Mammary epithelial cell (primary cell): ENCODE data around the gene ZNF330.

Source experiments
- CTCF ChIP-seq, 2 donors: IDR thresholded peaks in 1 of 2; conservative IDR thresholded peaks in 1 of 2; 2 replicates each; pipeline ENCODE4 v1.5.1; 2011 to 2012; ENCODE audit warnings: inconsistent platforms in 2 of 2, low read length in 2 of 2, mild to moderate bottlenecking in 2 of 2, control low read depth in 1 of 2, low read depth in 1 of 2; ENCODE audit not compliant: insufficient read depth in 1 of 2; ENCODE audit errors: extremely low read depth in 1 of 2
- EZH2 ChIP-seq: IDR thresholded peaks from 2 replicates; pipeline ENCODE4 v1.6.1; 2012; ENCODE audit warnings: low read length, inconsistent platforms, borderline replicate concordance

- TF ChIP-seq CTCF (conservative IDR thresholded peaks at IDR 0.05 in 1 of 2, IDR thresholded peaks at IDR 0.05 in 1 of 2; ENCODE audit: extremely low read depth in 1 of 2, insufficient read depth in 1 of 2, low read depth in 1 of 2, low read length in 2 of 2), result no peak
- no peak for TF ChIP-seq EZH2
Observed at GRCh38 chr4:141210168-141210567, 10.5 kb upstream of the ZNF330 start.
